Hematopoietic multipotent progenitor cell treated with erythropoietin and hydrocortisone succinate and interleukin-3 and kit ligand, for 6 days (in vitro differentiated cells): Measurements from ENCODE around the gene PCSK9.

Source experiments
- DNase-seq: peaks from one replicate; pipeline ENCODE4 v3.0.0-alpha.2; 2015

PCSK9 gene

DNA sequence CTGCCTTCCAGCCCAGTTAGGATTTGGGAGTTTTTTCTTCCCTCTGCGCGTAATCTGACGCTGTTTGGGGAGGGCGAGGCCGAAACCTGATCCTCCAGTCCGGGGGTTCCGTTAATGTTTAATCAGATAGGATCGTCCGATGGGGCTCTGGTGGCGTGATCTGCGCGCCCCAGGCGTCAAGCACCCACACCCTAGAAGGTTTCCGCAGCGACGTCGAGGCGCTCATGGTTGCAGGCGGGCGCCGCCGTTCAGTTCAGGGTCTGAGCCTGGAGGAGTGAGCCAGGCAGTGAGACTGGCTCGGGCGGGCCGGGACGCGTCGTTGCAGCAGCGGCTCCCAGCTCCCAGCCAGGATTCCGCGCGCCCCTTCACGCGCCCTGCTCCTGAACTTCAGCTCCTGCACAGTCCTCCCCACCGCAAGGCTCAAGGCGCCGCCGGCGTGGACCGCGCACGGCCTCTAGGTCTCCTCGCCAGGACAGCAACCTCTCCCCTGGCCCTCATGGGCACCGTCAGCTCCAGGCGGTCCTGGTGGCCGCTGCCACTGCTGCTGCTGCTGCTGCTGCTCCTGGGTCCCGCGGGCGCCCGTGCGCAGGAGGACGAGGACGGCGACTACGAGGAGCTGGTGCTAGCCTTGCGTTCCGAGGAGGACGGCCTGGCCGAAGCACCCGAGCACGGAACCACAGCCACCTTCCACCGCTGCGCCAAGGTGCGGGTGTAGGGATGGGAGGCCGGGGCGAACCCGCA is at the start of gene PCSK9:
TSS of gene PCSK9 (plus strand) at position 207 of the 741 bp plus-strand sequence. CDS start at position 497, 290 bp downstream.
- DNase-seq = peak; percentile 78

DNA sequence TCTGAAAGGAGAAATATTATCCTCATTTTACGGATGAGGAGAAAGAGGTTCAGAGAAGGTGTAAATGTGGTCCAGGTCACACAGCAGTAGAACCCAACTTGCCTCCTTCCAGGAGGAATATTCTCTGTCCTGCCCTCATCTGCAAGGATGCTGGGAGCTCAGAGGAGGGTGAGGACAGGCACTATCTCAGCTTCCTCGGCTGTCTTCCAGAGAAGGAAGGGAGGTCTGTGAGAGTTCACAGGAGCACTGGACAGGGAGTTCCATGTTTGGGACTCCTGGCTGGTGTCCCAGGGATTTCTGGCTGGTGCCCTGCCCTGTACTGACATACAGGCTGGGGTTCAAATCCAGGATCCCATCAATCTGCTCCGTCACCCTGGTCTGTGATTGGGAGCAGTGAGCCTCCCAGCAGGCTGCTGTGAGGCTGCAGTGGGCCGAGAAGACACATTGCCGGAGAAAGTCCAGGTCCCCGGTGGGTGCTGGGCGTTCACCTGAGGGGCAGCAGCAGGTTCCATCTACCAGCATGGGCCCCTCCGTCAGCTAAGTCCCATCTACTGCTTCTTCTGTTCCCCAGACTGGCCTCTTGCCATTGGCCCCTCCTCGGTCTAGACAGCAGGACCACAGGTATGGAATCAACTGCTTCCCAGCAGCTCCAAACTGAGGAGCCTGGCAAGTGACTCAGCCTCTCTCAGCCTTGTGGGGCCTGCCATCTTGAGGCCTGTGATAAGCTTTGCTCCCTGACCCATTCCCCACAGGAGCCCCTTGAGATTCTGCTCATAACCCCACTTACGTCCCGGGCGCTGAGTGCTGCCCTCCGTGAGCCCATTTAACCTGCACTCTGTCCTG is 49.2 kb upstream of the PCSK9 start:
- no peak for DNase-seq

DNA sequence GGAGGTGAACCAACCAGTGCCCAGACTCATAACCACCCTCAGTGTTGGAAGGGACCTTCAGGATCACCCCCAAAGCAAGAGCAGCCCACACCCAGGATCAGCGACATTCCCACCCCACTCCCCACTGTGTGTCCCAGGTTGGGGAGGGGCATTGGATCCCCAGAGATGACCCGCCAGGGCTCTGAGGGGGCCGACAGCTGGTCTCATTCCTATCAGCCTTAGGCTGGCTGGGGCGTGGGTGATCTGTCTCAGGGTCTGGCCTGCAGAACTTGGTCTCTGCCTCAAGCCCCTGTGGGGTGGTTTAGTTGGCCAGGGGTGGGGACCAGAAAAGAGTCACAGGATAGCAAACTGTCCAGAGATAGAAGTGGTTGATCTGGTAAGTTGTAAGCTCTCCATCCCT is 48.4 kb upstream of the PCSK9 start:
- no peak for DNase-seq

DNA sequence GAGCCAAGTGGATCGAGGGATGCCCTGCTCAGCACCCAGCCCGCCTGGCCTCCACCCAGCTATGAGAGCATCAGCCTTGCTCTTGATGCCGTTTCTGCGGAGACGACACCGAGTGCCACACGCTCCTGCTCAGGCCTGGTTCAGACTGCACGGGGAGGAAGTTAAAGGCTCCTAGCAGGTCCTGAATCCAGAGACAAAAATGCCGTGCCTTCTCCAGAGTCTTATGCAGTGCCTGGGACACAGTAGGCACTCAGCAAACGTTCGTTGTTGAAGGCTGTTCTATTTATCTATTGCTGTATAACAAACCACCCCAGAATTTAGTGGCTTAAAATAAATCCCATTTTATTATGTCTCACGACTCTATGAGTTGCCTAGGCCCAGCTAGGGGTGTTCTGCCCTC is 47.4 kb upstream of the PCSK9 start:
- no peak for DNase-seq

DNA sequence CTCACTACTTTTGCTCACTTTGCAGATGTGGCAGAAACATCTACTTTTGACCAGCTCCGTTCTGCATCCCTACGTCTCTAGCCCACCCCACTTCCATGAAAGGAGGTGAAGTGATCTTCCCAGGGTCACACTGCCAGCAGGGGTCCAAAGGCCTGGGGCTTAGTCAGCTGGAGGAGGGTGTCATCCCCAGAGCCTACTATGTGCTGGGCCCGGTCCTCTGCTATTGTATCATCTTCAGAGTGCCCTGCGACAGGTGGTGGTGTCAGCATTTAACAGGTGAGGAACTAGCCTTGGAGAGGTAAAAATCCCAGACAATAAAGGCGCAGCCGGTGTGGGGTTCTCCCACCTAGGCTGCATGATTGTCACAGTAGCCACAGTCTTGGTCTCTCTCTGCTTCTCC is 46.2 kb upstream of the PCSK9 start:
- no peak for DNase-seq

DNA sequence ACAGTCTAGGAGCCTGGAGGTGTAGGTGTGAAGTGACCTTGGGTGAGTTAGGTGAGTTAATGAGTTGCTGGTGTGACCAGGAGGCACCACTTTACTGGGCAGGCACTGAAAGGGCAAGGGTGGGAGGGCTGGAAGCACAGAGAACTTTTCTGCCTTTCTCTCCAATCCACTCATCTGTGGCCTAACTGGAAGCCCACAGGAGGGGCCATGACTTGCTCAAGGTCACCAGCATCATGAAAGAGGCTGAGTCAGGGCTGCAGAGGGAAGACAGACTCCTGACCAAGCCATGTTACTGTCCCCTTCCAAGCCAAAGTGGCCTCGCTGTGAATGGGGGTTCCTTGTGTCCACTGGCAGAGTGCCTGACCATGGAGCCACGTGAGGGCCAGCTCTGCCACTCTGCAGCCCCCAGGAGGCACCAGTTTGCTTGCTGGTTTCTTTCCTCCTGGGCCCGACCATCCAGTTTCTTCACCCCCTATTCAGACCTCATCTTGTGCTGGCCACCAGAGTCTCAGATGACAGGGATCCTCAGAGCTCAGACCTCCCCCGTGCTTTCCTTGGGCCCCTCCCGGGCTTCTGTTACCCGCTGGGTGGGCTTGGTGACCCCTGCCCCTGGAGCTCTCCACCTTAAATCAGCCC is 44.9 kb upstream of the PCSK9 start:
- no peak for DNase-seq

DNA sequence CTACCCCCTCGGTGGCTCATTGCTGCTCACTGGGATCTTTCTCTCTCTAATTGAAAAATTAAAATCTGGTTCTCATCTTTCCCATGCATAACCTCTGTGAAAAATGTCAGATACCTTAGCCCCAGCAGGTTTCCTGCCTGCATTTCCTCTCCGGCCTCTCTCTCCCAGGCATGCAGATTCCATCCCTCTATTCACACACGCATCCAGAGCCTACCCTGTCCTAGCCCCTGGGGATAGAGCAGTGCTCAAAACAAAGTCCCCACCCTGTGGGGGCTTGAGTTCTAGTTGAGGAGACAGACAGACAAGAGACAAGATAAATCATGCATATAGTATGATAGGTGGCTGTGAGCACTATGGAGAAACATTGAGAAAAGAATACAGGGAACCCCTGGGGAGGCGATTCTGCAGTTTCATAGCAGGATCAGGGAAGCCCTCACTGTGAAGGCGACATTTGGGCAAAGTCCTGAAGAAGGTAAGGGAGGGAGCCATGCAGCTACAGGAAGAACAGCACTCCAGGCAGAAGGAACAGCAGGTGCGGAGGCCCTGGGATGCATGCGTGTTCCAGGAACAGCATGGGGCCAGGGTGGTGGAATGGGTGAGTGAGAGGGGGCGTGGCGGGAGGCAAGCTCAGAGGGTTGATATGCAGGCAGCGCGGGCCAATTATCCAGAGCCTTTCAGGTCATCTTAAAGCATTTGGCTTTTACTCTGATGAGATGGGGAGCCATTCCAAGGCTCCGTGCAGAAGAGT is 44.2 kb upstream of the PCSK9 start:
- no peak for DNase-seq

DNA sequence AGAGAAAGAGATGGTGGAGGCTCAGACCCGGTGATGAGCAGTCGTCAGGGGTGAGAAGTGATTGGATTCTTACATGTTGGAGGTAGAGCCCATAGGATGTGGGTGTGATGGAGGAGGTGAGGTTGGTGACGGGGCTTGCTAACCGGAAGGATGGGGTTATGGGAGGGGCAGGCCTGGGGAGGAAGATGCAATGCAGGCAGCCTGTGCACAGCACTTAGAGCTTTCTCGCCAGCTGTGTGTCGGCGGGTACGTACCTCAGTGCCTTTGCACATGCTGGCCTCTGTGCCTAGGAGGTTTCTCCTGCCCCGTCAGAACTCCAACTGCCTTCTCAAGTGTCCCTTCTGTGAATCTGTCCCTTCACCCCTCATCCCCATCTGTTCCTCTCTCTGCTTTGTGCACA is 43.5 kb upstream of the PCSK9 start:
- no peak for DNase-seq

DNA sequence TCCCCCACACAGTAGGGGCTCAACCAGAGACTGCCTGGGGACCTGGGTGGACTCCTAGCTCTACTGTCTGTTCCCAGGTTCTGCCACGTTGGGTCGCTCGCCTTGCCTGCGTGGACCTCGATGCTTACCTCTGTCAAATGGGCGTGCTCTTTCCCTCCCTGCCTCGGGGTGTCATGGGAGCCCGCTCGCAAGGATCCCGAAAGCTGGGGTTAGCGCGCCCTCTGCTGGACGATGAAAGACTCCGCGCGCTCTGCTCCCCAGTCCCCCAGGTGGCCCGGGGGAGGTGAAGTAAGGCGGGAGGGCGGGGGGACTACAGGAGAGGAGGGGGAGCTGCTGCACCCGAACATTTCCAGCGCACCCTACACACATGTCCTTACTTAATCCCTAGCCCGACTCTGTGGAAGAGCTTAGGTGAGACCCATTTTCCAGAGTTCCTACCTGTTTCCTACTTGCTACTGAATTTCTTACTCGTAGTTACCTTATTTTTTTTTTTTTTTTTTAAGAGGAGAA is 42.9 kb upstream of the PCSK9 start:
- DNase-seq = peak; percentile 89

DNA sequence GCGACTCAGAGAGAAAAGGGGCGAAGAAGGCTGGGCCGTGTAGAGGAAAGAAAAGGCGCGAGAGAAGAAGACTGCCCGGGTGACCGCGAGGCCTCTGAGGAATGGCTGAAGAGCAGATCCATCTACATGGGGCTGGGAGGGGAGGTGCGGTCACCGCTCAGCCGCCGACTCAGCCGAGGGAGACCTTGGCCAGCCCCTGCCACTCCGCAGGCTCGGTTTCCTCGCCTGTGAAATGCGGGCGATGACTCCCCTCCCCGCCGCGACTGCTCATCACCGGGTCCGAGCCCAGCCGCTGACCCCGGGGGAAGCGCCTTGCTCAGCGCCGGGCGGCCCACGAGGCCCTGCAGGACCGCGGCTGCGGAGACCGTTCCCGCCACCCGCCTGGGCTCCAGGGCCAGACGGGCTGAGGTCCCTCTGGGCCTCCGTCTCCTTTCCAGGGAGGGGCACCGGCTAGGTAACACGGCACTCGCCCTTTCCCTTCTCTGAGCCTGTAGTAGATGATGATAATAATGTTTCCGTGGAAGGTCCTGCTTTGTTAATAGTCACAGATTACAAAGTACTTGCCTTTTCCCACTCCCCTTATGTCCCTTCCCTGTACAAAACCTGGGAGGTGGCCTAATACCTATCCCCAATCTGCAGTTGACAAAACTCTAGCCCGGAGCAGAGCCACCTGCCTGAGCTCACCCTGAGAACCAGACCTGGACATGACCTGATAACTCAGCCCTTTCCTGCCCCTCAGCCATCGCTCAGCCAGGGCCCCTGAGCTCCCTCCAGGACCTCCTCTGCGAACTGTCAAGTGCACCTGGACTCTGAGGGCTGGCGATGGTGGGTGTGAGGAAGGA is 42.3 kb upstream of the PCSK9 start:
- peak; percentile 21 for DNase-seq

DNA sequence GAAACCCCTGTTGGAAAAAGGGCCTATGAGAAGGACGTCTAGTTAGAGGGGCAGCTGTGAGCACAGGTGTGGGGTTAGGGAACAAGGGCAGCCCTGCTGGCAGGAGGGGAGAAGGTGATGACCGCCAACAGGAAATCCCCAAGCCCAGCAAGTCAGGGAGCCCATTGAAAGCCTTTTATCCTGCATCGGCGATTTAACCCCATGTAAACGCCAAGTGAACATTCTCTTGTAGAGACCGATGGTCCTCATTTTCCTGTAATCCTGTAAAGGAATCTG is 41.7 kb upstream of the PCSK9 start:
- no peak for DNase-seq

DNA sequence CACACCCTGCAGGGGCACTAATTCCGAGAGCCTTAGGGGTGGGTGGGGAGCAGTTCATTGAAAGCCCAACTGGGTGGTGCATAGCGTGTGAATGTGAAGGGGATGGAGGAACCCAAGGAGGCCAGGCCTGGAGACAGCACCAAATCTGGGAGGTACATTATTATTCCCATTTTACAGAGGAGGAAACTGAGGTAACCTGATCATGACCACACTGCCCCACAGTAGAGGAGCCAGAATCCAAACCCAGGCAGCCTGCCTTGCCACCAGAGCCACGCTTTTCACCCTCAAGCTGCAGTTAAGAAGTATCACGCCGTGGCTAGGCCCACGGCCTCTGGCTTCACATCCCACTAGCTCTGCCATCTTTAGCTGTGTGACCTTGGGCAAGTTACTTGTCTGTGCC is 41.2 kb upstream of the PCSK9 start:
- no peak for DNase-seq

DNA sequence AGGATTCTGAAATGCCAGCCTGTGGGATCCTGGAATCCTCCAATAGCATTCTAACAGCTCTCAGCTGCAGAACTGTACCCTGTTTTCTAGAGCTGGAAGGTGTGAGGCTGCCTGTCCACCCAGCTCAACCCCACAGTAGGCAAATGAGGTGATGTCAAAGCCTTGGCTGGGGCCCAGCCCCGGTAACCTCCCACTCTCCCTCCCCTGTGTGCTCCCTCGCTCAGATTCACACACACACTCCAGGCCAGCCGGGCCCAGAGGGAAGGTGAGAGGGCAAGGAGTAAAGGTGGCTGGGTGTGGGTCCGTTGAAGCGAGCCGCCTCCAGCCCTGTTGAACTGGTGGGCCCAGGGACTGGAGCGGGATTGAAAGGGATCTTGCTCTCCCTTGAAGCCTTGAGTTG is 40.7 kb upstream of the PCSK9 start, which contains the start of gene BSND:
TSS of gene BSND (plus strand) at position 257 of the 400 bp plus-strand sequence. CDS start 254 bp downstream, outside the sequence.
- DNase-seq = no peak

DNA sequence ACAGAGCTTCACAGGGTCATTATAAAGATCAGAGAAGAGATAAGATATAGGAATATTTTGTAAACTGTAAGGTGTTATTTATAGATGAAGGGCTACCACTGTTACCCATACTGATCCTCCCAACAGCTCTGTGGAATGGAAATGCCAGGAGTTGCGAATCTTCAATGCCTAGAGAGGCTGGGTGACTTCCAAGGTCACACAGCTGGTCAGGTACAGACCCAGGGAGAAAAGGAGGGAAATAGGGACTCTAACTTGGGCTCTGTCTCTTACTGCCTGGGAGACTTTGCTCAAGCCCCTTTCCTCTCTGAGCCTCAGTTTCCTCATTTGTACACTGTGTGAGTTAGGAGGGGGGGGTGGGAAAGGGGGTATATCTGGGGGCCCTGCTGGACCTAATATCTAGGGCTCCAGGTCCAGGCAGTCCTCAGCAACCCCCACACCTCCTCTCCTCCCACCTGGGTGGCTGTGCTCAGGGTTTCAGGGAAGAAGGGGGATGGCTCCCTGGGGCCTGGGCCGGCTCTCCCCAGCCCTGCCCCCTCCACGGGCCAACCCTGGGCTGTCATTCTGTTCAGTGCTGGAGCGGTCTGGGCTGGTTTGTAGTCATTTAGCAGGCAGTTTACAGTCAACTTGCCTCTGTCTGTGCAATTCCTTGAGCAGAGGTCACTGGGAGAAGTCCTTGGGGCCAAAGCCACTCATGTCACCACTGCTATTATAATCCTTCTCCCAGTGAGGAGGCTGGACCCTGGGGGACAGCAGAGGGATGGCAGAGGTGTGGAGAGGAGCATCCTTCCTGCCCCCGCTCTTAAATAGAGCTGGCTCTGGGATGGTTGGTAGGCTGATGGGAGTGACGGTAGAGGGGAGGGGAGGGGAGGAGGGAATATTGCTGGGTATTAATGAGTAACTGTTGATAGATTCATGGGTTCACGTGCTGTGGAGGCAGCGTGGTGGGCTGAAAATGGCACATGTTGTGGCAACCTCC is 39.0 kb upstream of the PCSK9 start:
- DNase-seq = no peak

DNA sequence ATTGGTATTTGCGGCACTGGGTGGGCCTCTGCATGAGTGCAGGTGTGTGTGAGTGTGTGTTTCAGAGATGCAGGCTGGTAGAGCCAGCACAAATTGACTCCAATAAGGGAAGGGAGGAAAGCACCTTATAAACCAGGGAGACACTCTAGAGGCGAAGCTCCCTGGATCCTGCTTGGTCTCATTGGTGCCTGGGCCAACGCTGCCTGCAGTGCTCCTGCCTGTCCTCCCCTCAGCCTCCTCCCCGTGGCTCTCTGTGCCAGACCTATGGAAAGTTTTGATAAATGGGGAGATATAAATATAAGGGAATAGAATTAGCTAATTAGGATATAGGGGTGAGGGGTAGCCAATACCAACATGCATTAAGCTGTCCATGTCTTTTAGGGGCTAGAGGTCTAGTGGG is 38.0 kb upstream of the PCSK9 start:
- no peak for DNase-seq

DNA sequence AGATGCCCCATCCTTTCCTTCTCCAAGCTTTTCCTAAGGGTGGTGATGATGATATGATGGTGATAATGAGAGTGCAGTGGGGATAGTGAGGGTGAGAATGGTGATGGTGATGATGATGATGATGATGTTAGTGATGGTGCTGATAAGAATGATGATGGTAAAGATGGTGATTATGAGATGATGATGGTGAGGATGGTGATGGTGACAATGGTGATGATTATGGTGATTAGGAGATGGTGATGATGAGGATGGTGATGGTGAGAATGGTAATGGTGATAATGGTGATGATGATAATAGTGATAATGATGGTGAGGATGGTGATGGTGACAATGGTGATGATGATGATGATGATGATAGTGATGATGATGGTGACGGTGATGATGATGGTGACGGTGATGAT is 36.7 kb upstream of the PCSK9 start:
- no peak for DNase-seq

DNA sequence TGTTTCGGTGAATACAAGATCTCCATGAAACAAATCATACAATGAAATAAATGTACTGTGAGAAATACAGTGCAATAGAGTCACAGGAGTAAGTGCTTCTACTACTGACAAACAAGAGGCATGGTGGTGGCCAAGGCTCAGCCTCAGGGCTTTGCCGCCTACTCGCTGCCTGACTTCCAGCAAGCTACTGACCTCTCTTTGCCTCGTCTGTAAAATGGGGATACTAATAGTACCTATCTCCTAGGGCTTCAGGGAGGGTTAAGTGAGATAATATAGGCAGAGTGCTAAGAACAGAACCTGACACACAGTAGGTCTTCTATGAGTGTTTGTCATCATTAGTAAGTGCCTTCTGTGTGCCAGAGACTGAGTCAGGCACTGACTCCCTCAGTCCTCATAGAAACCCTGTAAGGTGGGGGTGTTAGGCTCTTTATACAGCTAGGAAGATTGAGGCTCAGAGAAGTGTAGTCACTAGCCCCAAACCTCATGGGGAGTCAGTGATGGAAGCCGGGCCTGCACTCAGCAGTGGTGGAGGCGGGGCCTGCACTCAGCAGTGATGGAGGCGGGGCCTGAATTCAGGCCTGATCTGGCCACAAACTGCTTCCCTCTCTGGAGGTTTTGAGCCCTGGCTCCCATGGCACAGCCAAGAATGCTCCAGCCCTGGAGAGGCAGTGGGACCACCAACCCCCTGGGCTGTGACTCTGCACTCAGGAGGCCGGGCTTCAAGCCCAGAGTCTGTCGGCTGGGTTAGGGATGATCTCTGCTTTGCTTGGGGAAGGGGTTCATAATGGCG is 33.8 kb upstream of the PCSK9 start:
- peak; percentile 31 for DNase-seq

DNA sequence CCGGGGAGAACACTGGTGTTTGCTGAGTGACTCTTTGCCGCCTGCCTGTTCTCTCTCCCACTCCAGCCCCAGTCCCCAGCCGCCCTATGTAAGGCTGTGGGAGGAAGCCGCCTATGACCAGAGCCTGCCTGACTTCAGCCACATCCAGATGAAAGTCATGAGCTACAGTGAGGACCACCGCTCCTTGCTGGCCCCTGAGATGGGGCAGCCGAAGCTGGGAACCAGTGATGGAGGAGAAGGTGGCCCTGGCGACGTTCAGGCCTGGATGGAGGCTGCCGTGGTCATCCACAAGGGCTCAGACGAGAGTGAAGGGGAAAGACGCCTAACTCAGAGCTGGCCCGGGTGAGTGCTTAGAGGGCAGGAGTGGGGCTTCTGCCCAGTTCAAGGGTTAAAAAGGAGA is 32.4 kb upstream of the PCSK9 start:
- DNase-seq = no peak

DNA sequence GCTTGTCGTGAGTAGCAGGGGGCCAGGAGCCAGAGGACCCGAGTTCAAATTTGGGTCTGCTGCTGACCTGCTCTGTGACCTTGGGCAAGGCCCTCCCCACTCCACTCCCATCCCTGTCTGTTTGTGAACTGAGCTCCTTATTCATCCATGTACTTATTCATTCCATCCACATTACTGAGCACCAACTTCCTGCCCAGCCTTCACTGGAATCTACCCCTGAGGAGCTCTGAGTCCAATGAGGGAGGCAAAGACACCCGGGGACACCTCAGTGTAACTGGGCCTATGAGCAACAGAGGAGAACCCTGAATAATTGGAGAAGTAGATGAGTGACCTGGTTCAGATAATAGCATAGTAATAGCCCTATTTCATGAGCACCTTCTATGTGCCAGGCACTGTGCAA is 31.7 kb upstream of the PCSK9 start:
- no peak for DNase-seq
